ENCODE results near the gene GAR1.

GRCh38 chr4:109803924-109804571 is 11.5 kb upstream of the GAR1 start:
- TF ChIP-seq CTCF (IDR thresholded peaks at IDR 0.05) (no peak), POLR2A (IDR thresholded peaks at IDR 0.05) (no peak)
